Stimulated activated memory B cell treated with anti-CD40 and anti-IgM and Interleukin-4, amounts not matched to agents 10 μg/mL and 1 μg/mL and 100 μg/mL, for 72 hours (primary cell): ENCODE data around the gene PMM2.
"Not testable (repeated sequence)": the region's sequence is repeated elsewhere in the genome, so short reads cannot be mapped to it uniquely, and the experiment has no call there.

Experiments
- ATAC-seq: fragments of 150-1000 bp; cut with Tn5 transposase; 2 replicates; pipeline ENCODE4 v1.10.0; 2021
- H3K27ac Mint-ChIP-seq: one replicate; pipeline ENCODE4 v1.8.0; 2022; ENCODE audit warnings: mild to moderate bottlenecking, mixed read lengths
- H3K27me3 Mint-ChIP-seq: one replicate; pipeline ENCODE4 v1.8.0; 2022; ENCODE audit warnings: mixed read lengths
- H3K36me3 Mint-ChIP-seq: one replicate; pipeline ENCODE4 v1.8.0; 2022; ENCODE audit warnings: mixed read lengths
- H3K4me1 Mint-ChIP-seq: one replicate; pipeline ENCODE4 v1.8.0; 2022; ENCODE audit warnings: mixed read lengths
- H3K4me3 Mint-ChIP-seq: one replicate; pipeline ENCODE4 v1.8.0; 2022; ENCODE audit warnings: mild to moderate bottlenecking, moderate library complexity, mixed read lengths
- H3K9me3 Mint-ChIP-seq: one replicate; pipeline ENCODE4 v1.8.0; 2022; ENCODE audit warnings: mixed read lengths

PMM2 gene

DNA sequence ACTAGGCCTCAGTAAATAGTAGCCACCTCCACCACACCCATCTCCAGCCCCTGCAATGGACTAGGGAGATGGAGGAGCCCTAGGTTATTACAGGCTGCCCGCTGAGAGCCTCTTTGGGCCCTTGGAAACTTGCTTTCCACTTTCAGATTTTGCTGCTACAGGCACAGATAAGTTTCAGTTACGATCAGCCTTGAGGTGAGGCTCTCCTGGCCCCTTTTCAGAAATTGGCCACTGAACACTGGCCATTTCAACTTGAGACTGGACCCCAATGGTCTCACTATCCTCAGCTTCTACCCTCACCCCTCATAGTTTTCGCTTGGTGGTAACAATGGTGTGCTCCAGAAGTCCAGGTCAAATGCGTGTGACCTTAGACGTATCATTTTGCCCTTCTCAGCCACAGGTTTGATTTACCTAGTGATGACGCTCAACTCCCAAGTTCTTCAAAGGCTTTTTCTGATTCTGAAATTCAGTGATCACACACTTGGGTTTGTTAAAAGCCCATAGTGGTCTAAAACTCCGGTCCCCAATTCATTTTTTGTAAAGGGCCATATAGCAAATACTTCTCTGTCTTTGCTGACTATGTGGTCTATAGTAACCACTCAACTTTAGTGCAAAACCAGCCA is 1.0 kb downstream of the PMM2 start:
- peak overlapping the region; percentile 97 for H3K27ac Mint-ChIP-seq
- H3K9me3 Mint-ChIP-seq = no peaks in the 10 kb centered on the region
- no peaks in the 10 kb centered on the region for H3K27me3 Mint-ChIP-seq
- no peak for ATAC-seq
- peaks cover 27% of the 10 kb centered on the region for H3K36me3 Mint-ChIP-seq
- H3K4me3 Mint-ChIP-seq = peak overlapping the region; percentile 94
- H3K4me1 Mint-ChIP-seq = peaks cover 38% of the 10 kb centered on the region

DNA sequence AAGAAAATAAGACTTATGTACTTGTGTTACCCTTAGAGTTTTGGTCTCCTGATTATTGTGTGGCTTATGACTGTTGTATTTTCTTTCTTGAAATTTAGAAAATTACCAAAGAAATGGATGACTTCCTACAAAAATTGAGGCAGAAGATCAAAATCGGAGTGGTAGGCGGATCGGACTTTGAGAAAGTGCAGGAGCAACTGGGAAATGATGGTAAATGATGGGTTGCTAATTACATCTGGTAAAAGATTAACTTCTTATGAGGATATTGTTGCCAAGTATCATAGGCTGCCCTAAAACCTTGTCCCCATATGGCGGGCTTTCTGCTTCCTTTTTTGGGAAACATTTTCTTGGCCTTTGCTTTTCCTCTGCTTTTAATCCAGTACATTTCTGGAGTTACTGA is 4.1 kb downstream of the PMM2 start:
- H3K4me1 Mint-ChIP-seq = peaks cover 19% of the 10 kb centered on the region
- no peak overlapping the region for H3K27ac Mint-ChIP-seq
- no peaks in the 10 kb centered on the region for H3K27me3 Mint-ChIP-seq
- H3K36me3 Mint-ChIP-seq = peaks cover 44% of the 10 kb centered on the region
- H3K9me3 Mint-ChIP-seq = no peaks in the 10 kb centered on the region
- H3K4me3 Mint-ChIP-seq = no peak overlapping the region
- no peak for ATAC-seq

DNA sequence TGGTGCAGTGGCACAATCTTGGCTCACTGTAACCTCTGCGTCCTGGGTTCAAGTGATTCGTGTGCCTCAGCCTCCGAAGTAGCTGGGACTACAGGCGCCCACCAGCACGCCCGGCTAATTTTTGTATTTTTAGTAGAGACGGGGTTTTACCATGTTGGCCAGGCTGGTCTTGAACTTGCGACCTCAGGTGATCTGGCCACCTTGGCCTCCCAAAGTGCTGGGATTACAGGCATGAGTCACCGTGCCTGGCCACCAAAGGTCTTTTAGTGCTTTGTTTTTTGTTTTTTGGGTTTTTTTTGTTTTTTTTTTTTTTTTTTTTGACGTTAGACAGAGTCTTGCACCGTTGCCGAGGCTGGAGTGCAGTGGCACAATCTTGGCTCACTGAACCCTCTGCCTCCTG is 6.1 kb downstream of the PMM2 start:
- H3K4me3 Mint-ChIP-seq, ATAC-seq, H3K9me3 Mint-ChIP-seq, H3K27me3 Mint-ChIP-seq, H3K27ac Mint-ChIP-seq: not testable (repeated sequence)
- peaks cover 60% of the 10 kb centered on the region for H3K36me3 Mint-ChIP-seq
- H3K4me1 Mint-ChIP-seq = peaks cover 13% of the 10 kb centered on the region

DNA sequence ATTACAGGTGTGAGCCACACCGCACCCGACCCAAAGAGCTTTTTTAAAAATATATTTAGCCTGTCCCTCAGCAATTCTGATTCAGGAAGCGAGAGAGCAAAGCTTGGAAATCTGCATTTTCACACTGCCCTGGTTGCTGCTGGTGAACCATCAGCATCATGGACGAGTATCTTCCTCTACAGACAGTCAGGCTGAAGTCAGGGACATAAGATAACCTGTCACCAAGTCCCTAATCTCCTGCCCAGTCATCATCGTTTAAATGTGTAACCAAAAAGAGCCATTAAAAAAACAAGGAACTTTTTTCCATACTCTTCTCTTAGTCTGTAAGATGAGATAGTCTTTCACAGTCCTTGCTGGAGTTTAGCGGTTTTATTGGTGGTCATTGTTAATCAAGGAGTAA is 6.7 kb downstream of the PMM2 start:
- ATAC-seq = no peak
- Mint-ChIP-seq H3K4me1 (peaks cover 8% of the 10 kb centered on the region), H3K9me3 (no peaks in the 10 kb centered on the region)

DNA sequence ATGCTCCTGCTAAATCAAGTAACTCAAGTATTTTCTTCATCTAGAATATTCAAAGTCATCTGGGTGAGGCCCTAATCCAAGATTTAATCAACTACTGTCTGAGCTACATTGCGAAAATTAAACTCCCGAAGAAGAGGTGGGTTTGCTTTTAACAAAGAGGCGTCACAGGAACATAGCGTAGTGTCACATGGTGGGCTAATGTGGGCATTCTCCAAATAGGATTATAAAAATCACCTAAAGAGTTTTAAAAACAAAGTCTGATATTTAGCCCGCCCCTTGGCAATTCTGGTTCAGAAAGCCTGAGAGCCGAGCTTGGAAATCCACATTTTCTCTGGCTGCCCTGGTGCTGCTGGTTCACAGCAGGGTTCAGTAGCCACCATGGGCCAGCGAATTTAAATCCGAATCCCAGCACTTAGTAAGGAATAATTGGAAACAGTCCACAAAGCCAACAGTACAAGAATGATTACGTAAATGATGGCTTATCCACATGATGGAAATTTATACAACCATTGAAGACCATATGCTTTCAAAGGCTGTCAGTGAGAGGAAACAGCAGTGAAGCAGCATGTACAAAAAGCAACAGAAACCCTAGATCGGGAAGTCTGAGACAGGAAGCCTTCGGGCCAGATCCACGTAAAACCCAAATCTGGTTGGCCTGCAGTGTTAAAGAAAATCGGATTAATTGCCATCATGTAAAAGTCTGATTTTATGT is 8.8 kb downstream of the PMM2 start:
- no peak overlapping the region for H3K4me3 Mint-ChIP-seq
- H3K27me3 Mint-ChIP-seq = no peaks in the 10 kb centered on the region
- no peak for ATAC-seq
- H3K4me1 Mint-ChIP-seq = peaks cover 6% of the 10 kb centered on the region
- H3K27ac Mint-ChIP-seq = no peak overlapping the region
- no peaks in the 10 kb centered on the region for H3K9me3 Mint-ChIP-seq
- peaks cover 80% of the 10 kb centered on the region for H3K36me3 Mint-ChIP-seq

More for the DNA sequence above, 6.7 kb downstream of the PMM2 start:
- Mint-ChIP-seq H3K27me3 (no peaks in the 10 kb centered on the region), H3K36me3 (peaks cover 66% of the 10 kb centered on the region), H3K4me3 (no peak overlapping the region), H3K27ac (no peak overlapping the region)

DNA sequence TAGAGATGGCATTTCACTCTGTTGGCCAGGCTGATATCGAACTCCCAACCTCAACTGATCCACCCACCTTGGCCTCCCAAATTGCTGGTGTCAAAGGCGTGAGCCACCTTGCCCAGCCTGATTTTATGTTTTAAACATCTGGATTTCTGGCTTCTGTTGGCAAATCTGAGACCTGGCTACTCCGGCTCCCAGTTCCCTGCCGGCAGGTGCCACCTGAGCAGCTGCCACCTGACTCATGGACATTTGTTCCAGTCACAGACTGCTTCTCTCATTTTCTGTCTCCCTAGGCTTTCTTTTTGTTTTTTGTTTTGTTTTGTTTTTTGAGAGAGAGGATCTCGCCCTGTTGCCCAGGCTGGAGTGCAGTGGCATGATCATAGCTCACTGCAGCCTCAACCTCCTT is 9.6 kb downstream of the PMM2 start:
- H3K9me3 Mint-ChIP-seq = no peaks in the 10 kb centered on the region
- H3K27me3 Mint-ChIP-seq = no peaks in the 10 kb centered on the region
- H3K36me3 Mint-ChIP-seq = peaks cover 75% of the 10 kb centered on the region
- H3K27ac Mint-ChIP-seq = no peak overlapping the region
- peaks cover 6% of the 10 kb centered on the region for H3K4me1 Mint-ChIP-seq
- H3K4me3 Mint-ChIP-seq = no peak overlapping the region
- no peak for ATAC-seq

DNA sequence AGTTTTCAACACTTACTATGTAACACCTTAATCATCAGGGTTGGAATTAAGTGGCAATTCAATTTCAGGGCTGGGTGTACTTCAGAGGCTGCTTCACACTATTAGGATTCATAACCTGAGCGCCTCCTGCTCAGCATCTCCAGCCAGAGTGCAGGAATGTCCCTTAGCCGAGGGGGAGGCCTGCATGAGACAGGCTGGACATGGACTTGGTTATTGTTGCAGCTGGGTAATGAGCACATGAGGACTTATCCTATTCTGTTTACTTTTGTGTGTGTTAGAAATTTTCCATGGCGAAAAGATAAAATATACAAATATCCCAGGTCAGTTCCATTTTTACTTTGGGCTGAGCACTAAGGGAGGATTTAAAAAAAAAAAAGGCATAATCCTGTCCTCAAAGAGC is 10.4 kb downstream of the PMM2 start:
- Mint-ChIP-seq H3K9me3 (no peaks in the 10 kb centered on the region), H3K4me3 (no peak overlapping the region), H3K36me3 (peaks cover 74% of the 10 kb centered on the region), H3K27ac (no peak overlapping the region), H3K4me1 (peaks cover 6% of the 10 kb centered on the region), H3K27me3 (no peaks in the 10 kb centered on the region)
- no peak for ATAC-seq

DNA sequence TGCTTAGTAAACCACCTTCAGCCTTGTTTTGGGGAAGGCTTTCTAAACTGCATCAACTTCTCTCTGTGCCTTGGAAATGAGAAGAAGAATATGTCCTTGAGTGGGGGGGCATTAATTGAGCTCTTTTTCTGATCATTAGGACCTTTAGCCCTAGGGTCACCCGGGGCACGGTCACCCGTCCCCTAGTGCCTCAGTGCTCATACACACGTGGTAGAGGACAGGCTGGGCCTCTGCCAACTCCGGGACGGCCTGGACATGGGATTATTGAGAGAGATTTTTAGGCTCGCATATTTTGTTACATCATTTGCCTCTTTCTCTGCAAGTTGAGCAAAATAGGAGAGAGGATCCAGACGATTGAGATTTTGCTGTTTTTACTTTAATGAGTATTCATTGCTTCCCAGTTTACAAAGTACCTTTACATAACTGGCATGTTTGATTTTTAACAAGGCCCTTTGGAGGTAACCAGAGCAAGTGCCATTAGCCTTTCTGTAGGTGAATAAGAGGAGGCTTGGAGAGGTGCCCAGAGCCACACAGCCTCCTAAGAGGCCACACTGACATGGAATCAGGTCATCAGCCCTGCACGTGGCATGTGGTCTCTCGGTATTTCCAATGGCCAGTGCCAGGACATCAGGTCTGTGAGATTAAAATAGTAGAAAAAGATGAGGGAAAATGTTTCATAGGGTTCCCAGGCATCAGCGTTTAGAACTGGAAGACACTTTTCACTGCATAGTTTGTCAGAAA is 11.1 kb downstream of the PMM2 start:
- Mint-ChIP-seq H3K27me3 (no peaks in the 10 kb centered on the region), H3K27ac (no peak overlapping the region), H3K4me1 (peaks cover 13% of the 10 kb centered on the region), H3K9me3 (no peaks in the 10 kb centered on the region), H3K36me3 (peaks cover 77% of the 10 kb centered on the region), H3K4me3 (no peak overlapping the region)
- no peak for ATAC-seq

DNA sequence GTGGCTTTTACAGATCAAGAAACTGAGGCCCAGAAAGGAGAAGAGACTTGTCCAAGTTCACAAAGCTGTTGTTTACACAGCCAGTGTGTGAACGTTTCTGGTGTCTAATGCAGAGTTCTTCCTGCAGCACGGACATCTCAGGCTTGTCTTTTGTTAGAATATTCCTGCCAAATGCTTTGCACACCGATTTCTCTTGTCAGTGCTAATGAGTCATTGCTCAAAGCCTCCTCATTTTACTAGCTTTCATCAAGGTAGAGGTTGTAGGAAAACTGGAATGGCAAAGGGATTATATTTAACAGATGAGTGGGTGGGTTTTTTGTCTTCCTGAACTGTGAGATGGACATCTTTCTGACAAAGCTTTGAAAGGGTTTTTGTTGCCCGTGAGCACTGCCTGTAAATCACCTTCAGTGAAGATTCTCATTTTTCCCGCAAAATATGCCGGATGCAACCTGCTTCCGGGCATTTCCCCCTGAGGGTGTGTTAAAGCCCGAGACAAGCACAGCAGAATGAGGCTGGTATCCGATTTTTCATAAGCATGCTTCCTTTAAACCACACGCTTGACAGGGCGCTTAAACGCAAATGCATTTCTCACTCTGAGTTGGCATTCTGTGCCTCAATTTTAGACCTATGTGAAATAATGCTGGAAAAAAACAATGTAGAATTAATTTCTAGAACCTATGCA is 14.7 kb downstream of the PMM2 start:
- peak overlapping the region; percentile 81 for H3K27ac Mint-ChIP-seq
- no peak overlapping the region for H3K4me3 Mint-ChIP-seq
- ATAC-seq = no peak
- peaks cover 34% of the 10 kb centered on the region for H3K4me1 Mint-ChIP-seq
- H3K9me3 Mint-ChIP-seq = no peaks in the 10 kb centered on the region
- H3K36me3 Mint-ChIP-seq = peaks cover 79% of the 10 kb centered on the region
- H3K27me3 Mint-ChIP-seq = no peaks in the 10 kb centered on the region

DNA sequence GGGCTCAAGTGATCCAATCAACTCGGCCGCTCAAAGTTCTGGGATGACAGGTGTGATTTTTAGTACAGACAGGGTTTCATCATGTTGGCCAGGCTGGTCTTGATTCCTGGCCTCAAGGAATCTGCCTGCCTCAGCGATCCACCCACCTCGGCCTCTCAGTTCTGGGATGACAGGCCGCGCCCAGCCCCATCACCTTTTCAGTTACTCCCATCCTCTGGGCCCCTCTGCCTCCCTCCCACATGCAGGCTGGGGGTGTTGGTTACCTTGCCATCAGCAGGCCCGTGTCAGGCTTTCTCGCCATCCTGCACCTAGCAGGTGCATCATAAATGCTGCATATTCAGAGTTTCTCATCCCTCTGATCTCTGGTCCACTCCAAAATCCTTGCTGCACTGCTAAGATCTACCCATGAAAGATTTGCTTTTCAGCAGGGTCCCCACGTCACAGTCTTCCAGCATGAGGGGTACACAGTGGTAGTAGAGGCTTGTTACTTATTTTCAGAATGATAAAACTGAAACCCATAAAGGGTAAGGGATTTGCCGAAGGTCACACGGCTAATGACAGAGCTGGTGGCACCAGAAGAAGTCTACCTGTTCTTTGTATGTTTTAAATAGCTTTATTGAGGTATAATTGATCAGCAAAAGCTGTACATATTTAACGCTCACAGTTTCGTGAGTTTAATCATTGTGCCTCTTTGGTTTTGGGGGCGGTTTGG is 16.6 kb downstream of the PMM2 start:
- H3K36me3 Mint-ChIP-seq = peaks cover 82% of the 10 kb centered on the region
- peaks cover 46% of the 10 kb centered on the region for H3K4me1 Mint-ChIP-seq
- no peaks in the 10 kb centered on the region for H3K9me3 Mint-ChIP-seq
- H3K27ac Mint-ChIP-seq = peak overlapping the region; percentile 81
- H3K4me3 Mint-ChIP-seq = peak overlapping the region; percentile 58
- peak; percentile 75 for ATAC-seq
- no peaks in the 10 kb centered on the region for H3K27me3 Mint-ChIP-seq

DNA sequence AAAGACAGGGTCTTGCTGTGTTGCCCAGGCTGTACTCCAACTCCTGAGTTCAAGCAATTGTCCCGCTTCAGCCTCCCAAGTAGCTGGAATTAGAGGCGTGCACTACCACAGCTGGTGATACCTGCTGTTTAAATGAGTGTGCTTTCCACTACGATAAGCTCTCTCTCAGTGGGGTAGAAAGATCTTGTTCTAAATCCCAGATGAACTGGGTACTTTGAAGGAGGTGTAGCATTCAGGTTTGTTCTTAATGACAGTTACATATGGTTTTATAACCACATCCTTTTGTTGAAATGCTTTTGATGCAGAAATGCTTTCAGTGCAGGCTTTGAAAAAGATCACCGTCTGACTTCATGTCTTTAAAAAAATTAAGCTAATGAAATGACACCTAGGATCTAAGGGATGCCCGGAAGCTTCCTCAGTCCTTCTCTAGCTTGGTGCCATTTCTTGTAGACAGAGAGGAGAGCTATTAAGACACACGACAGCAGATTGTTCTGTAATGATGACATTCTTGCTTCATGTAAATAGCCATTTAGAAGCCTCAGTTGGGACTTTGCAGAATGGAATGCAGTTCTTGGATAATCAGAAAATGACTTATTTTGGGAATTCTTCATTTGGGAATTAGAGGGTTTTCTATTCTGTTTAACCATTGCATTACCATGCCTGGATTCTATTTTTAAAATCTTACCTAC is 19.5 kb downstream of the PMM2 start:
- H3K9me3 Mint-ChIP-seq = no peaks in the 10 kb centered on the region
- no peak overlapping the region for H3K4me3 Mint-ChIP-seq
- peak overlapping the region; percentile 22 for H3K27ac Mint-ChIP-seq

DNA sequence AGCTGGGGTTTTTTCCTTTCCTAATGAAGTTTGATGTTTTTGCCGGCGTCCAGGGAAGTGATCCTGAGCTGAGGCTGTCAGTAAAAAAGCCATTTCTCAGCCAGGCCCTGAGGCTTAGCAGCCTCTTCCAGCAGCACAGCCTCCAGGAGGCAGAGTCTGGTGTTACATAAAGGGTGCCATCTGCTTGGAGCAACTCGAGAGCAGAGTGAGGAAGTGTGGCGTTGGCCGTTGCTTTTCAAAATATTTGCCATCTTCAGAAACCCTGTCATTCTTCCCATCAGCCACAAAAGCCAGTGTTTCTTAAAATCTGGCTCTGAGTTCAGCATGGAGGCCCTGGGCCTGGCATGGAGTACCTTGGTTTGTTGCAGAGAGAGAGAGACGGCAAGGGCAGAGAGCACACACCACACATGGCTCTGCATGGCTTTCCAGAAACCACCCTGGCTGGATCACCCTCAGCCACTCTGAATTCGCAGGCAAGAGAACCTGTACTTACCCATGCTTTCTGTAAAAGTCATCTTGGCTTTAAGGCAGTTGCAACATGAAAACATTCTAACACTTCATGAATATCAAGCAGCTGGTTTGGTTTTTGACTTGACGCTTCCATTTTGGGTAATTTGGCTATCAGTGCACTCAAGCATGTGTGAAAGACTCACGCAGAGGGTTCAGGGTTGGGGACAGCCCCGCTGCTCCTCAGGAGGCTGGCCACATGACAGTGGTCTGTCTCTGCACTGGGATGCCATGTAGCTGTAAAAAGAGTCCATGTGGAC is 21.0 kb downstream of the PMM2 start:
- Mint-ChIP-seq H3K4me1 (peaks cover 62% of the 10 kb centered on the region), H3K36me3 (peaks cover 80% of the 10 kb centered on the region), H3K27me3 (no peaks in the 10 kb centered on the region), H3K27ac (peak overlapping the region; percentile 90), H3K9me3 (no peaks in the 10 kb centered on the region), H3K4me3 (no peak overlapping the region)
- peak; percentile 95 for ATAC-seq

More for the DNA sequence above, 19.5 kb downstream of the PMM2 start:
- H3K4me1 Mint-ChIP-seq = peaks cover 59% of the 10 kb centered on the region
- ATAC-seq = no peak
- H3K27me3 Mint-ChIP-seq = no peaks in the 10 kb centered on the region
- peaks cover 83% of the 10 kb centered on the region for H3K36me3 Mint-ChIP-seq

DNA sequence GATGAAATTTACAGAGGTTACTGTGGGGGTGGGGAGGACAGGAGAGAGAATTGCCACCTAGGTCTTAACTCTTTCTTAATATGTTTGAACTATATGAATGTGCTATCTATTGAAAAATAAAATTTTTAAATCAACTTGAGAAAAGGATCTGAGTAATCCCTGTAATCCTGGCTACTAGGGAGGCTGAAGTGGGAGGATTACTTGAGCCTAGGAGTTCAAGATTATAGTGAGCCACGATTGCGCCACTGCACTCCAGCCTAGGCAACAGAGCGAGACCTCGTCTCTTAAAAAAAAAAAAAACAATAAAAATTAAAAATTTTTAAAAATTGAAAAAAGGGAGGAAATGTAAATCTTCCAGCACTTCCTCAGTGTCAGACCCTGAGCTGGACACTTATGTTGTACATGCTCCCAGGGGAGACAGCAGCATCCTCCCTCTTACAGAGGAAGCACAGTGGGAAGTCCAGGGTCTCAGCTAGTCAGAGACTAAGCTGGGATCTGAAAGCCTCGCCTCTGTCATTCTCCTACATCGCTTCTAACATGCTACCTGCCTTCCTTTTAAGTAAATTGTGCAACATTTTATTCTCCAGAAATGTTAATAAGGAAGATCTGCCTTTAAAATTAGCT is 21.9 kb downstream of the PMM2 start:
- peak overlapping the region; percentile 90 for H3K27ac Mint-ChIP-seq
- peaks cover 71% of the 10 kb centered on the region for H3K36me3 Mint-ChIP-seq

More for the DNA sequence above, 21.9 kb downstream of the PMM2 start:
- peaks cover 54% of the 10 kb centered on the region for H3K4me1 Mint-ChIP-seq
- no peak for ATAC-seq
- no peaks in the 10 kb centered on the region for H3K27me3 Mint-ChIP-seq
- no peak overlapping the region for H3K4me3 Mint-ChIP-seq
- no peaks in the 10 kb centered on the region for H3K9me3 Mint-ChIP-seq
